Epithelial cell of proximal tubule (primary cell): ENCODE data around the gene TFG. TPM values are rescaled to one million over a fixed set of nuclear protein-coding genes. Genes with fewer than 3 reads are reported as not detected.

ENCODE experiments used
- DNase-seq: peaks from one replicate; pipeline ENCODE4 v3.0.0-alpha.2; 2011; ENCODE audit warnings: low read depth
- H3K4me3 ChIP-seq: 2 replicates; pipeline ENCODE4 v1.5.1; 2011; ENCODE audit warnings: low read depth, mild to moderate bottlenecking, low read length
- CTCF ChIP-seq: conservative IDR thresholded peaks from 2 replicates; pipeline ENCODE4 v1.5.1; 2012; ENCODE audit warnings: low read depth, mild to moderate bottlenecking, low read length
- total RNA-seq: library from RNA; depleted of rRNA; stranded (reverse); fragments of >200 nt; gene quantifications from 2 replicates; pipeline ENCODE4 v1.2.3, GENCODE V29; 2015

TFG gene
- total RNA-seq, 1 donor from 2014 or later: 125 TPM

DNA sequence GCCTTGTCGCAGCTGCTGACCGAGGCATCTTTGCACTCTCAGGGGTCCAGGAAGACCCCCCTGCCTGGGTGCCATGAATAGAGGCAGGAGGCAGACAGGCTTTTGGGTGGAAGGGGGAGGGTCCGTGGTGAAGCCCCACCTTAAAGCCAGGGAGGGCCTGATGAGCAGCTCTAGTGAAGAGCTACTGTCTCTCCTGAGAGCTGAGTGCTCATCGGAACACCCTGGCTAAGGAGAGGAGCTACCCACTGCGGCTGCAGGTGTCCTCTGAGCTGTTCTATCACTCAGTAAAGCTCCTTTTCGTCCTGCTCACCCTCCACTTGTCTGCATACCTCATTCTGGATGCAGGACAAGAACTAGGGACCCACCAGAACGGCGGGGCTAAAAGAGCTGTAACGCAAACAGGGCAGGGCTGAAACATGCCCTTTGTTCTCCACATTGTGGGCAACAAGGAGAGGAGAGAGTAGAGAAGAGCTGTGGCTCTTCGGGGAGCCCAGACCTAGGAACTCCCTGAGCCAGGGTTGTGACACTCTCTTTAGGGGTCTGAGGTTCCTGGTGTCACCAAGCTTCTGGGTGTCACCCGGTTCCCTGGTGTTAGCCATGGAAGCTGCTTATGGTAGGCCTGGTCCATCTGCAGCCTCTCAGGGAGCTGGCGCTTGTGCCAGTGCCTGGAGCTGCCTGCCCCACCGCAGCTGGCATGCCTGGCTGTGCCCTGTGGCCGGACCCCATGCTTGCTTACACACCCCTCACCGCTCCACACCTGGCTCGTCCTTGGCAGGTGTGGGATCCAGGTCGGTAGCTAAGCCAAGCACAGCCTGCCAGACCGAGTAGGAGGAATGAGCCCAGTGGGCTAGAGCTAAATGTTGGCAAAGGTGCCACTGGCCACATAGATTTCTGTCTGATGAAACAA, 26.2 kb upstream of the TFG start:
- H3K4me3 ChIP-seq: no peak overlapping the region
- DNase-seq: no peak
- no peak for TF ChIP-seq CTCF

- H3K4me3 ChIP-seq: no peak overlapping the region
- DNase-seq: no peak
- no peak for TF ChIP-seq CTCF
Observed at GRCh38 chr3:100693225-100693624, 16.1 kb upstream of the TFG start.

DNA sequence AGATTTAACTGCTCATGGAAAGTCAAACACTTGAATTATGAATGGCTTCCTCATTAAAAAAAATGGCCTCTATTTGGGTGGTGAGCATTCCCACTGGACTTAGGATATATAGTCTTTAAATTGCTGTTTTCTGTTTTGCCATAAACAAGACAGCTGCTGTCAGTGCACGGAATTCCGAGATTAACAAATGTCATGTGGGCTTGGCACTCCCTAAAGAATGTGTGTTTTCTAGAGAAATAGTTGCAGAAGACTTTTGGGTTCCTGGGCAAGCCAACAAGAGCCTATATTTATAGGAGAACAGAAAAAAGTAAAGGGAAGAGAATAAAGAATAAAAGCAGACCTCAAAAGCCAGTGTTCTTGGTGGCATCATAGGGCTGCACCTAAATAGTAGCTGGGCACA, 13.6 kb upstream of the TFG start:
- no peak for DNase-seq
- H3K4me3 ChIP-seq: no peak overlapping the region
- TF ChIP-seq CTCF: no peak

GRCh38 chr3:100696161-100696560, 13.1 kb upstream of the TFG start:
- no peak overlapping the region for H3K4me3 ChIP-seq
- no peak for TF ChIP-seq CTCF
- no peak for DNase-seq

DNA sequence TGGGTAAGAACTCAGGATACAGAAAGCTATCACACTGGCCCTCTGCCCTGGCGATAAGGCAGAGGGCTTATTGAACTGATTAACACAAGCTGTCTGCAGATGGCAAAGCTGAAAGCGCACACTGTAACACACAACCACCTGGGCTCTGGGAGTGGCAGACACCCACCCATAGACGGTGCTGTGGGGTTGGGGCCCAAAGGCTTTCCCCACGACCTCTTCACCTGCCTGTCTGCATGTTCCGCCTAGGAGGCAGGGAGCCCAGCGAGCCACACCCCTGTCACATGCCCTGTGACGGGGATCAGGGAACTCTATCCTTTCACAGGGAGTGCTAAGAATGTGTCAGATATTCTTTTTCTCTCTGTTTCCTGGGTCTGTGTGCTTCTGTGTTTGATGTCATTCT, 12.1 kb upstream of the TFG start:
- no peak overlapping the region for H3K4me3 ChIP-seq

GRCh38 chr3:100697723-100698285, 11.5 kb upstream of the TFG start:
- TF ChIP-seq CTCF: no peak
- no peak overlapping the region for H3K4me3 ChIP-seq
- DNase-seq: no peak

More for the DNA sequence above, 12.1 kb upstream of the TFG start:
- no peak for DNase-seq
- no peak for TF ChIP-seq CTCF
